Activated T-helper 1 cell treated with anti-CD3 and anti-CD28 coated beads, Interleukin-12 subunit alpha, Interleukin-12 subunit beta, Interleukin-2, Interleukin-4 antibody, amounts not matched to agents 30 ng/mL and 10 ng/mL and 1 ng/mL, durations not matched to agents 14 hours and 24 hours and 36 hours (primary cell): ENCODE measurements around the gene PSG5. TPM values are rescaled to one million over a fixed set of nuclear protein-coding genes. Genes with fewer than 3 reads are reported as not detected.
"Not testable (repeated sequence)": the region's sequence is repeated elsewhere in the genome, so short reads cannot be mapped to it uniquely, and the experiment has no call there.

Source experiments
- DNase-seq: peaks from one replicate; pipeline ENCODE4 v3.0.0; 2021; ENCODE audit warnings: low spot score
- H3K27ac Mint-ChIP-seq: one replicate; pipeline ENCODE4 v1.8.0; 2021; ENCODE audit warnings: mild to moderate bottlenecking, mixed read lengths
- H3K27me3 Mint-ChIP-seq: one replicate; pipeline ENCODE4 v1.8.0; 2022; ENCODE audit warnings: mild to moderate bottlenecking, moderate library complexity, mixed read lengths; ENCODE audit not compliant: insufficient read depth
- H3K36me3 Mint-ChIP-seq: one replicate; pipeline ENCODE4 v1.8.0; 2021; ENCODE audit warnings: low read depth, mixed read lengths
- H3K4me1 Mint-ChIP-seq: one replicate; pipeline ENCODE4 v1.8.0; 2021; ENCODE audit warnings: low read depth, mixed read lengths
- H3K4me3 Mint-ChIP-seq: one replicate; pipeline ENCODE4 v1.8.0; 2021; ENCODE audit warnings: mild to moderate bottlenecking, moderate library complexity, mixed read lengths
- H3K9me3 Mint-ChIP-seq: one replicate; pipeline ENCODE4 v1.8.0; 2021; ENCODE audit warnings: mixed read lengths
- intact Hi-C: fragments of 100-400 bp; cut with micrococcal nuclease; formaldehyde crosslinking; loops from one replicate; pipeline ENCODE4 v1.15.1; 2024
- total RNA-seq: library from RNA; stranded (reverse); gene quantifications from 2 replicates; pipeline ENCODE4 v1.2.3, GENCODE V29; 2022

The PSG5 gene
- total RNA-seq, 1 donor from 2014 or later, result not detected

DNA sequence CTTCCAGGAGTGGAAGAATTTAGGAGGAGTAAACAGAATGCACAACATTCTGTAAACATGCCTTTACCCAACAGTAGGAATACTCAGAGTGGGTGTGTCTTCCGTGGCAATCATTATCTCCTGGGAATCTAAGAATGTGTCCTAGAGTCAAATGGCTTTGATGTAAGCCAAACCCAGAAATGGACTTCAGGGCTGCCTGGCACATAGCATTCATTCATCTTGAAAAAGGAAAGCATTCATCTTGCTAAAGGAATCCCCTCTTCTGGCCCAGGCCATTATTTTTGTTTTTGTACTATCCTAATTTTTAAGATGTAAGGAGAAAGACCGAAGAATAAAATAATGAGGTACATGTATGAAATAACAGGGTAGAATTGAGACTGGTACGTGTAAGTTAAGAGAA is 23.2 kb downstream of the PSG5 start:
- H3K27ac Mint-ChIP-seq, DNase-seq, H3K4me1 Mint-ChIP-seq, H3K9me3 Mint-ChIP-seq, intact Hi-C loops, H3K4me3 Mint-ChIP-seq, H3K27me3 Mint-ChIP-seq, H3K36me3 Mint-ChIP-seq: not testable (repeated sequence)

DNA sequence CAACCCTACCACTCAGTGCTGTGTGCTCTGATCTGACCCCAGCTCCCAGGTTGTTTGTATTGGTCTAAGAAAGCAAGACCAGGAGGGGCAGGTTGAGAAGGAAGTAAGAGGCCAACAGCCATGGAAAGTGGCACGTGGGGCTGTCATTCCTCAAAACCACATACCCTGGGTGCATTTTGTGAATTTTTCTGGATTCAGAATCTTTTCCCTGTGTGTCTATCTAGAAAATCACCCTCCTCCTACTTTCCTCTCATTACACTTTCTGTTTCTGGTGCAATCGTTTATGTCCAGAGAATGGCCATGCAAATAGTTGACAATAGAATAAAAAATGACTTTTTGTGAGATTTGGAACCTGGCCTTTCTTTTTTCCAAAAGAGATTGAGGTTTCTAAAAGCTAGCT is 24.1 kb downstream of the PSG5 start:
- DNase-seq, H3K4me1 Mint-ChIP-seq, intact Hi-C loops, H3K27ac Mint-ChIP-seq, H3K9me3 Mint-ChIP-seq, H3K4me3 Mint-ChIP-seq, H3K27me3 Mint-ChIP-seq, H3K36me3 Mint-ChIP-seq: not testable (repeated sequence)

DNA sequence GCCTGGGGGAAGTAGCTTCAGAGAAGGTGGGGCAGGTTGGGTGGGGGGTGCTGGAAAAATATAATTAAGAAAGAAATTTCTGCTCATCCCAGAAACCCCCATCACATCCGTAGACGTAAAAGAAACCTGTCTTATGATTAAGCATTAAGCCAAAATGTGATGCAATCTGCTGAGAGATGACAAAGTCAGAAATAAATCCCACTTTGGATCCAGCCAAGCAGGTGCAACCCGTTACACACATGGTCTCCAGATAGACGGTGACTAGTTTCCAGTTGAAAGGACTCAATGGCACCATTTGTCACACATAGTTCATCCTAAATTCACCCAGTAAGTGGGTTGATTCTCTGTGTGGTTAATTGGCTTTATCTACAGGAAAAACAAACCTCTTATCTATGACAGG is 34.1 kb downstream of the PSG5 start:
- no peaks in the 10 kb centered on the region for H3K36me3 Mint-ChIP-seq
- H3K4me3 Mint-ChIP-seq, result no peak overlapping the region
- H3K27me3 Mint-ChIP-seq, result peaks cover 2% of the 10 kb centered on the region
- peaks cover 16% of the 10 kb centered on the region for H3K9me3 Mint-ChIP-seq
- no peak overlapping the region for H3K27ac Mint-ChIP-seq
- H3K4me1 Mint-ChIP-seq, result no peaks in the 10 kb centered on the region
- no peak for DNase-seq
- intact Hi-C loops, result no loop called here

DNA sequence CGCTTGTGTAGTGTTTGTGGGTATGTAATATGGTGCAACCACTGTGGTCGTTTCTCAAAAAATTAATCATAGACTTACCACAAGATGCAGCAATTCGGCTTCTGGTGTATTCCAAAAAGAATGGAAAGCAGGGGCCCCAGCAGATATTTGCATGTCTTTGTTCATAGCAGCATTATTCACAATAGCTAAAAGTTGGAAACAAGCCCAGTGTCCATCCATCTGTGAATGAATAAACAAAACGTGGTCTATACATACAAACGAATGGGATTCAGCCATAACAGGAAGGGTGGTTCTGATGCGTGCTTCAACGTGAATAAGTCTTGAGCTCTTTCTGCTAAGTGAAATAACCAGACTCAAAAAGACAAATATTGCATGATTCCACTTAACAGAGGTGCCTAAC is 36.5 kb downstream of the PSG5 start:
- H3K27me3 Mint-ChIP-seq, H3K4me1 Mint-ChIP-seq, H3K36me3 Mint-ChIP-seq, DNase-seq, intact Hi-C loops, H3K27ac Mint-ChIP-seq, H3K4me3 Mint-ChIP-seq: not testable (repeated sequence)
- H3K9me3 Mint-ChIP-seq, result peaks cover 17% of the 10 kb centered on the region

DNA sequence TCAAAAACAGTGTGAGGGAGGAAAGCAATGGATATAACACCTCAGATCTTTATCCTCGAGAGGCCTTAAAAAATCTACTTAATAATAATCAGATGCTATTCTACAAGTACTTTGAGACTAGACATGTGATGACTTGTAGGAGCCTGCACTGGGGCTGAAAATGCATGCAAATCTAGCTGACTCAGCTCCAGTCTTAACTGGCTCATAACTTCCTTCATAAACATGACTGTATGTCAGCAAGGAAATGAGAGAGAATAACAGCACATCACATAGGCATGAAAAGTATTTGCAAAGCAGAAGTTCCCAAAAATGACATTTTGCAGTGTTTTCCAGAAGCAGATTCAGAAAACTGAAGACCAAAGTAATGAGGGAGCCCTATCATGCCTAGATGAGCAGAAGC is 38.1 kb downstream of the PSG5 start:
- intact Hi-C loops, result no loop called here
- H3K36me3 Mint-ChIP-seq, result no peaks in the 10 kb centered on the region
- no peak overlapping the region for H3K27ac Mint-ChIP-seq
- H3K27me3 Mint-ChIP-seq, result peaks cover 2% of the 10 kb centered on the region
- peaks cover 16% of the 10 kb centered on the region for H3K9me3 Mint-ChIP-seq
- no peak overlapping the region for H3K4me3 Mint-ChIP-seq
- no peaks in the 10 kb centered on the region for H3K4me1 Mint-ChIP-seq
- no peak for DNase-seq

DNA sequence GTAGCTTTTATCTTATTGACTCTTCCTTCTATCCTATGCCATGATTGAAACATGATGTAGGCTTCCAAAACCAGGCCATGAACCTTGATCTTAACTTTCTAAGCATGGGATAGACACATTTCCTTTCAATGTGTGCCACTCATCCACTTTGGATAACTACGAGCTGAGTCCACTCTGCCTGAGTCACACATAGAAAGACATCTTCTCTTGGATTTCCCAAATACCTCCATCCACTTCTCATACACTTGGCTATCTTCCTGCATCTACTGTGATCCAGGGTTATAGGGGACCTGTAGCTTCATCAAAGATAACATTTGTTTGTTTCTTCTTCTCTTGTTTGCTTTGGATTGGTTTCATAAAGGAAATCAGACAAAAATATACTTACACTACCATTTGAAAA is 44.6 kb downstream of the PSG5 start:
- DNase-seq, result not testable (repeated sequence)

DNA sequence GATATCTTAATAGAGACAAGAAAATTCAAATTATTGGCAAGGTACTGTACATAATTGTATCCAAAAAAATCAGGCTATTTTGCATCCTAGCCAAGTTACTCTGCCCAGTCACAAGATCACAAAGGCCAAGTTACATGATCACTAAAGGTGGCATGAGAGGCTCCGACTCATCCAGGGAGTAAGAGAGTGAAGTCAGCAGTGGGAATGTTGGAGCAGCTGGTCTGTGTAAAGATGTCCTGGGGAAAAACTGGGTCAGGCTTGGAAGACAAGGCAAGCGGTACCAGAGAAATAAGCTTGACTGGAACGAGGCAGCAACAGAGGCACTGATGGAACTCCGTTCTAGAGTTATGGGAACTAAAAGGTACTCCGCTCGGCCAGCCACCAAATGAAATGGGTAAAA is 53.6 kb downstream of the PSG5 start:
- DNase-seq, result no peak
- Mint-ChIP-seq H3K27me3 (no peaks in the 10 kb centered on the region), H3K27ac (no peak overlapping the region), H3K4me1 (no peaks in the 10 kb centered on the region), H3K9me3 (no peaks in the 10 kb centered on the region), H3K36me3 (no peaks in the 10 kb centered on the region), H3K4me3 (no peak overlapping the region)
- intact Hi-C loops, result no loop called here

More for the DNA sequence above, 44.6 kb downstream of the PSG5 start:
- H3K4me1 Mint-ChIP-seq, H3K27me3 Mint-ChIP-seq, H3K27ac Mint-ChIP-seq, H3K9me3 Mint-ChIP-seq, intact Hi-C loops, H3K4me3 Mint-ChIP-seq, H3K36me3 Mint-ChIP-seq: not testable (repeated sequence)

DNA sequence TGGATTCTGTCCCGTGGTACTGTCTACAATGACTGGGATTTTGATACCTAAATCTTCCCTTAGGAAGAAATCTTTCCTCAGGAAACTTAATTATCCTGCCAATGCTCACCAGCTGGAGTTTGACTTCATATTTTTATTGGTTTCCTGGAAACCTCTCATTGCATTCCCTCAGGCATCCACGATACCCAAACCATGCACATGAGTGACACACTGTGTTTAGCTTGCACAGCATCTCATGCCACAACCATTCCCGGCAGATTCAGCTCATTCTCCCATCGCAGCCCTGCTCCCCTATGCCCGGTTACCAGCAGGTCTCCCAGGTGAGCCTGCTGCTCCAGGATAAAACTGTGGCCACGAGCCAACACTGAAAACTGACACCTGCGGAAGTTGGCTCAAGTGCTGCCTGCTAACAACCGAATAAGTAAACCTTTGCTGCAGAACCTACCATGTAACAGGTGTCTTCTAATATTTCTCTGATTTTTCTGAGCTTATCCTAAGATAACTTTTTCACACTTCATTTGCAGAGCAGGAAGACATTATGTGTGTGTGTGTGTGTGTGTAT is 55.0 kb downstream of the PSG5 start:
- H3K27ac Mint-ChIP-seq, H3K4me1 Mint-ChIP-seq, H3K4me3 Mint-ChIP-seq, DNase-seq, H3K36me3 Mint-ChIP-seq, H3K27me3 Mint-ChIP-seq, H3K9me3 Mint-ChIP-seq, intact Hi-C loops: not testable (repeated sequence)

DNA sequence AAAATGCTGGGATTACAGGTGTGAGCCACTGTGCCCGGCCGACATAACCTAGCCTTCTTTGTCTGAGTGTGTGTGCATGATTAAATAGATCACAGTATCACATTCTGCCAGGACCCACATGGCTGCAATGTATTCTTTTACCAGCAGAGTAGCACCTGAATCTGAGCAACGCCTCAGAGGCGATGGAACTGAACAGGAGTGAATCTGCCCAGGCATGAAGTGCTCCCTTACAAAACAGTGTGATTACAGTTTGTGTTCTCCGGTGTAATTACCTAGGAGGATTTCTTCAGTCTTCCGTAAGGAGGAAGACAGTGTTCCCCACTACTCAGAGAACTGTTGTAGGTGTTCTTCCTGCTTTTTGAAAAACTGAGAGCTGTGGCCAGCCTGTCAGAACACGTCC is 57.1 kb downstream of the PSG5 start:
- intact Hi-C loops, H3K4me3 Mint-ChIP-seq, H3K36me3 Mint-ChIP-seq, H3K27ac Mint-ChIP-seq, H3K9me3 Mint-ChIP-seq, H3K4me1 Mint-ChIP-seq, H3K27me3 Mint-ChIP-seq, DNase-seq: not testable (repeated sequence)

DNA sequence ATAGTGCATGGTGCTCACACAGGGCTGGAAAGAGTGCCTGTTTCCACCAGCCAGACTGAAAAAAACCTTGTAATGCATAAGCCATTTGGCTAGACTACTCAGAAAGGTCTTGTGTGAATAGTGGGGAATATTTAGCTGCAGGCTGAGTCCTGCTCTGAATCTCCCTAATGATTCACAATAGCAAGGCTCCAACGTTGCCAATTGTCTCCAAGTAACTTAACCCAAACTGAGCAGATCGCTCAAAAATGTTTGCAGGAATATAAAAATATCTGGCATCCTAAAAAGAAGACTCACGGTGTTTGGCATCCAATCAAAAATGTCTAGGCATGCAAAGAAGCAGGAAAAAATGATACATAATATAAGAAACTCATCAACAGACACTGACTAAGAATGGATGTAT is 59.0 kb downstream of the PSG5 start:
- H3K27ac Mint-ChIP-seq, H3K4me3 Mint-ChIP-seq, H3K4me1 Mint-ChIP-seq, H3K27me3 Mint-ChIP-seq, DNase-seq, H3K36me3 Mint-ChIP-seq, intact Hi-C loops, H3K9me3 Mint-ChIP-seq: not testable (repeated sequence)

DNA sequence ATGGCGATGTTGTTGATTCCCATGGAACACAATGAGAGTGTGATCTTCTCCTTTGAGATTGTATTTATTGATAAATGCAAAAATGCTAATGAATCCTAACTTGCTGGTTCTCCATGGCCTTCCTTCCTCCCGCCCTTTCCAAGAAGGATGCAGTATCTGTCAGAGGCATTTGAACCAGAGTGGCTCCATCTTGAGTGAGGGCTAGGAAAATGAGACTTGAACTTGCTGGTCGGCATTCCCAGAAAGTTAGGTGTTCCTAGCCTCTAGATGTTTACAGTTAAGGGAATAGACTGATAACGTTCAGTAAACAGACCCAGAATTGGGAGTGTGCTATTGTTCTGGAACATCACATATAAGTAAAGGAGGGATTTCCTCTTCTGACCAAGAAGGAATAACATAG is 59.6 kb downstream of the PSG5 start:
- Mint-ChIP-seq H3K9me3 (peaks cover 4% of the 10 kb centered on the region), H3K4me1 (no peaks in the 10 kb centered on the region), H3K4me3 (no peak overlapping the region), H3K36me3 (no peaks in the 10 kb centered on the region), H3K27me3 (no peaks in the 10 kb centered on the region), H3K27ac (no peak overlapping the region)
- intact Hi-C loops, result no loop called here
- no peak for DNase-seq

DNA sequence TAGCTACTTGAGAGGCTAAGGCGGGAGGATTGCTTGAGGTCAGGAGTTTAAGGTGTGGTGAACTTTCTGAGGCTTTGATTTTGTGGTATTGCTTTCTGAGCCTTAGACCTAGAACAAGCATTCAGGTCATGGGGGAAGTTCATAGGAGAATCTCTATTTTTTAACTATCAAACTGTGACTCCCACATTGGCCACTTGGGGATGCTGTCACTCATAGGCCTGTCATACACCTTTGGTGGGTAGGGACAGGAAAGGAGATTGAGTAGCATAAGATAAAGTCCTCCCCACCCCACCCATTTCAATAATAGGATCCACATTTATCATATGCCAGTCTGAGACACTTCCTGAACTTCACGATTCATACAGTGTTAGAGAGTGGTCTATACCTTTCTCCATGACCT is 62.0 kb downstream of the PSG5 start:
- H3K9me3 Mint-ChIP-seq, result peaks cover 4% of the 10 kb centered on the region
- H3K27me3 Mint-ChIP-seq, result no peaks in the 10 kb centered on the region
- H3K36me3 Mint-ChIP-seq, result no peaks in the 10 kb centered on the region
- intact Hi-C loops, result no loop called here
- no peaks in the 10 kb centered on the region for H3K4me1 Mint-ChIP-seq
- no peak overlapping the region for H3K27ac Mint-ChIP-seq
- no peak for DNase-seq
- no peak overlapping the region for H3K4me3 Mint-ChIP-seq

DNA sequence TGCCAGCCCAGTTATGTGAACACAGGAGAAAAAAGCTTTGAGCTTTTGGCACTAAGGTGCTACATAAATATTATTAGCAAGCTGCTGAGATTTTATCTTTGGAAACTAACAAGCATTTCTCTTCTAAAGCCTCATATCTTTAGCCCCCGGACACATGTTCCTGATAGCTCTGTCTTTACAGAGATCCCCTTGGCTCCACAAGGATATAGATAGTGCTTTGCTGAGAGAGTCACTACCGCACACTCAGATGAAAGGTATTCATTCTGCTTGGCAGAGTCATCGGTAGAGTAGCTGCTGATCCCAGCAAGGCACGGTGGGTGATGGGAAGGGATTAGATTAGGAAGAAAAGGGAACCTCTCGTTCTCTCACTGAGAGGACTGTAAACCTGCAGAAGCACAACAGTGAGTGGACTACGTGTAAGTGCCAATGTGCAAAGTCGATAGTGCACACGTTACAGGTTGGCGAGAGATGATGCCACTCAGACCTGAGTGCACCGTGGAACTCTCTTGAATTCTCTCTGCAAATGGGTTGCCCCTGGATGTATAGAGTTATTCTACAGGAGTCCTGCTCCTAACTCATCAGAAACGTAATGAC is 65.8 kb downstream of the PSG5 start:
- intact Hi-C loops, H3K9me3 Mint-ChIP-seq, H3K4me3 Mint-ChIP-seq, DNase-seq, H3K4me1 Mint-ChIP-seq, H3K36me3 Mint-ChIP-seq, H3K27ac Mint-ChIP-seq, H3K27me3 Mint-ChIP-seq: not testable (repeated sequence)

DNA sequence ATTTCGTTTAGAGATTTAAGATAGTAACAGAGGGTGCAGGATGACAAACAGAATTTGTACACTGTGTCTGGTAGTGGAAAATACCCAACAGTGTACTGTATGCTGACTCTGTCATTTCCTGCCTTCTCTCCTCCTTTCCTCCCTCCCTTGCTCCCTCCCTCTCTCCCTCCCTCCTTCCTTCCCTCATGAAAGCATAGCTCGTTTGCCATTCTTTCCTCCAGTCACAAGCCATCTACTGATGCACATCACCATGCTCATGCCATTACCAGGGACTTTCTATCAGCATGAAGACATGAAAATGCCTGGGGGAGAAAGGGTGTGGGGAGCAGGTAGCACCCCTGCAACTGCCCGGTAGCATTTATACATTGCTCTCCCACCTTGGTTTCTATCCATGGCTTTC is 66.8 kb downstream of the PSG5 start:
- intact Hi-C loops, H3K4me1 Mint-ChIP-seq, H3K27ac Mint-ChIP-seq, H3K36me3 Mint-ChIP-seq, H3K4me3 Mint-ChIP-seq, H3K27me3 Mint-ChIP-seq, DNase-seq: not testable (repeated sequence)
- H3K9me3 Mint-ChIP-seq, result peaks cover 12% of the 10 kb centered on the region
